Measurements from ENCODE around the gene HRAS.

The HRAS gene

GRCh38 chr11:535519-536454 lies at the start of gene HRAS:
Gene HRAS, minus strand, starts transcription at chr11:535576.
- CTCF ChIA-PET, result interaction anchor here (0.6 to 1.2 kb wide), 2 partner anchors 19 to 592 kb away, joined by 4 to 7 read pairs; no protein-coding TSS in a partner anchor
- DNase-seq (ENCODE audit: extremely low spot score), result peak; percentile 100
- POLR2A ChIA-PET, result interaction anchor here (0.6 to 1.7 kb wide), 14 partner anchors 9 to 206 kb away, joined by 3 to 7 read pairs (median 3); partner anchors contain the start of genes PHRF1 and TMEM80
- peak; percentile 99 for TF ChIP-seq PKNOX1 (IDR thresholded peaks at IDR 0.05)
- no peak for TF ChIP-seq TARDBP (IDR thresholded peaks at IDR 0.05)
- no peak for TF ChIP-seq ZNF384 (IDR thresholded peaks at IDR 0.05)
- no peak for TF ChIP-seq FOXA1 (IDR thresholded peaks at IDR 0.05)
- TF ChIP-seq CTBP1 (IDR thresholded peaks at IDR 0.05; ENCODE audit: borderline replicate concordance), result no peak

GRCh38 chr11:584287-584686 lies 48.9 kb upstream of the HRAS start:
- no peak for TF ChIP-seq FOXK2 (IDR thresholded peaks at IDR 0.05)
- TF ChIP-seq SUZ12 (IDR thresholded peaks at IDR 0.05), result no peak
- TF ChIP-seq L3MBTL2 (conservative IDR thresholded peaks at IDR 0.05), result no peak
- TF ChIP-seq HDGF (IDR thresholded peaks at IDR 0.05; ENCODE audit: borderline replicate concordance), result no peak
- no peak for TF ChIP-seq BHLHE40 (IDR thresholded peaks at IDR 0.05; ENCODE audit: borderline replicate concordance)
- no peak for TF ChIP-seq FOXA1 (IDR thresholded peaks at IDR 0.05)
- TF ChIP-seq SP1 (IDR thresholded peaks at IDR 0.05), result no peak
- no peak for TF ChIP-seq NFRKB (IDR thresholded peaks at IDR 0.05)
- no peak for TF ChIP-seq CTBP1 (IDR thresholded peaks at IDR 0.05; ENCODE audit: borderline replicate concordance)
- no peak for TF ChIP-seq TARDBP (IDR thresholded peaks at IDR 0.05)
- ChIA-PET POLR2A (no interaction called here), CTCF (no interaction called here)
- no peak for DNase-seq (ENCODE audit: extremely low spot score)

GRCh38 chr11:581752-582151 lies 46.4 kb upstream of the HRAS start:
- POLR2A ChIA-PET, result no interaction called here
- DNase-seq (ENCODE audit: extremely low spot score), result no peak
- TF ChIP-seq CTBP1 (IDR thresholded peaks at IDR 0.05; ENCODE audit: borderline replicate concordance) (no peak), PKNOX1 (IDR thresholded peaks at IDR 0.05) (no peak), ARNT (IDR thresholded peaks at IDR 0.05) (no peak)
- CTCF ChIA-PET, result no interaction called here

GRCh38 chr11:581342-581741 lies 46.0 kb upstream of the HRAS start:
- DNase-seq (ENCODE audit: extremely low spot score), result no peak
- TF ChIP-seq LEF1 (IDR thresholded peaks at IDR 0.05; ENCODE audit: borderline replicate concordance), result no peak
- no peak for TF ChIP-seq ZNF384 (IDR thresholded peaks at IDR 0.05)
- TF ChIP-seq NFRKB (IDR thresholded peaks at IDR 0.05), result no peak
- no peak for TF ChIP-seq ELF4 (IDR thresholded peaks at IDR 0.05)
- no peak for TF ChIP-seq L3MBTL2 (conservative IDR thresholded peaks at IDR 0.05)
- TF ChIP-seq FOXA1 (IDR thresholded peaks at IDR 0.05), result no peak
- no peak for TF ChIP-seq TARDBP (IDR thresholded peaks at IDR 0.05)
- no peak for TF ChIP-seq FOXK2 (IDR thresholded peaks at IDR 0.05)
- no peak for TF ChIP-seq FOXM1 (IDR thresholded peaks at IDR 0.05; ENCODE audit: borderline replicate concordance)
- CTCF ChIA-PET, result interaction anchor here (0.6 kb wide), 1 partner anchor 71 kb away, joined by 3 read pairs; no protein-coding TSS in a partner anchor
- POLR2A ChIA-PET, result no interaction called here

- DNase-seq (ENCODE audit: extremely low spot score), result no peak
- POLR2A ChIA-PET, result no interaction called here
- CTCF ChIA-PET, result no interaction called here
- TF ChIP-seq FOXM1 (IDR thresholded peaks at IDR 0.05; ENCODE audit: borderline replicate concordance), result no peak
- TF ChIP-seq LEF1 (IDR thresholded peaks at IDR 0.05; ENCODE audit: borderline replicate concordance), result no peak
- no peak for TF ChIP-seq ELF4 (IDR thresholded peaks at IDR 0.05)
- no peak for TF ChIP-seq FOXA1 (IDR thresholded peaks at IDR 0.05)
- TF ChIP-seq TARDBP (IDR thresholded peaks at IDR 0.05), result no peak
- no peak for TF ChIP-seq NFRKB (IDR thresholded peaks at IDR 0.05)
- no peak for TF ChIP-seq SUZ12 (IDR thresholded peaks at IDR 0.05)
- TF ChIP-seq BHLHE40 (IDR thresholded peaks at IDR 0.05; ENCODE audit: borderline replicate concordance), result no peak
- TF ChIP-seq CTBP1 (IDR thresholded peaks at IDR 0.05; ENCODE audit: borderline replicate concordance), result no peak
- TF ChIP-seq HDGF (IDR thresholded peaks at IDR 0.05; ENCODE audit: borderline replicate concordance), result no peak
- TF ChIP-seq ZNF384 (IDR thresholded peaks at IDR 0.05), result no peak
- TF ChIP-seq PKNOX1 (IDR thresholded peaks at IDR 0.05), result no peak
- TF ChIP-seq FOXK2 (IDR thresholded peaks at IDR 0.05), result no peak
- TF ChIP-seq L3MBTL2 (conservative IDR thresholded peaks at IDR 0.05), result no peak
- no peak for TF ChIP-seq SP1 (IDR thresholded peaks at IDR 0.05)
- TF ChIP-seq ARNT (IDR thresholded peaks at IDR 0.05), result no peak
Measured at GRCh38 chr11:579830-580601, 44.6 kb upstream of the HRAS start.

Measured in HEK293T (cell line).